ENCODE measurements around the gene NUP210L. TPM values are rescaled to one million over a fixed set of nuclear protein-coding genes. Genes with fewer than 3 reads are reported as not detected.

NUP210L gene
- total and polyA plus RNA-seq, 9 of the 15 experiments (the other 6 are each of a cell fraction or from before 2014, with no cell fraction given), result 0.01 to 0.04 TPM; not detected in 7

GRCh38 chr1:154157520-154158306, 2.8 kb upstream of the NUP210L start (continued):
- TF ChIP-seq RAD21 (CRISPR knock-in tag; conservative IDR thresholded peaks at IDR 0.05 in 1 of 2, IDR thresholded peaks at IDR 0.05 in 1 of 2) (peak in 1 of 2 experiments; percentile 30; a peak in 2 of 4 replicates), HDAC6 (IDR thresholded peaks at IDR 0.05; ENCODE audit: low read depth, low read length) (no peak), TAF15 (IDR thresholded peaks at IDR 0.05; ENCODE audit: low read depth, low read length) (no peak), NELFE (IDR thresholded peaks at IDR 0.05; ENCODE audit: insufficient read depth, insufficient read length) (no peak), RBM17 (IDR thresholded peaks at IDR 0.05; ENCODE audit: borderline replicate concordance, low read depth, low read length) (no peak), ZNF764 (CRISPR knock-in tag; IDR thresholded peaks at IDR 0.05; ENCODE audit: low read depth) (no peak), BCOR (IDR thresholded peaks at IDR 0.05) (no peak; the same call in none of the 2 replicates), MBD2 (IDR thresholded peaks at IDR 0.05; ENCODE audit: borderline replicate concordance, low read depth) (0 out of 2 replicates have a peak, but pooled peaks have one; percentile 63), NCOA2 (IDR thresholded peaks at IDR 0.05; ENCODE audit: partially characterized antibody in 2 of 2) (no peak), ZBED1 (IDR thresholded peaks at IDR 0.05) (peak; percentile 26; the same call in 1 of the 2 replicates), CTCF (IDR thresholded peaks at IDR 0.05 in 2 of 3, conservative IDR thresholded peaks at IDR 0.05 in 1 of 3; ENCODE audit: insufficient read depth in 2 of 3, low read depth in 1 of 3, low read length in 3 of 3) (no peak), ATF7 (IDR thresholded peaks at IDR 0.05) (peak; percentile 97), SAP30 (IDR thresholded peaks at IDR 0.05; ENCODE audit: borderline replicate concordance, insufficient read depth, low read depth, low read length, poor library complexity, severe bottlenecking) (no peak), RFX7 (CRISPR knock-in tag; IDR thresholded peaks at IDR 0.05) (no peak)
- TF ChIP-seq, protein P1, sequence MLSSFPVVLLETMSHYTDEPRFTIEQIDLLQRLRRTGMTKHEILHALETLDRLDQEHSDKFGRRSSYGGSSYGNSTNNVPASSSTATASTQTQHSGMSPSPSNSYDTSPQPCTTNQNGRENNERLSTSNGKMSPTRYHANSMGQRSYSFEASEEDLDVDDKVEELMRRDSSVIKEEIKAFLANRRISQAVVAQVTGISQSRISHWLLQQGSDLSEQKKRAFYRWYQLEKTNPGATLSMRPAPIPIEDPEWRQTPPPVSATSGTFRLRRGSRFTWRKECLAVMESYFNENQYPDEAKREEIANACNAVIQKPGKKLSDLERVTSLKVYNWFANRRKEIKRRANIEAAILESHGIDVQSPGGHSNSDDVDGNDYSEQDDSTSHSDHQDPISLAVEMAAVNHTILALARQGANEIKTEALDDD (IDR thresholded peaks at IDR 0.05), result peak; percentile 93
- TF ChIP-seq, protein P2, sequence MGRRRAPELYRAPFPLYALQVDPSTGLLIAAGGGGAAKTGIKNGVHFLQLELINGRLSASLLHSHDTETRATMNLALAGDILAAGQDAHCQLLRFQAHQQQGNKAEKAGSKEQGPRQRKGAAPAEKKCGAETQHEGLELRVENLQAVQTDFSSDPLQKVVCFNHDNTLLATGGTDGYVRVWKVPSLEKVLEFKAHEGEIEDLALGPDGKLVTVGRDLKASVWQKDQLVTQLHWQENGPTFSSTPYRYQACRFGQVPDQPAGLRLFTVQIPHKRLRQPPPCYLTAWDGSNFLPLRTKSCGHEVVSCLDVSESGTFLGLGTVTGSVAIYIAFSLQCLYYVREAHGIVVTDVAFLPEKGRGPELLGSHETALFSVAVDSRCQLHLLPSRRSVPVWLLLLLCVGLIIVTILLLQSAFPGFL (CRISPR knock-in tag; IDR thresholded peaks at IDR 0.05), result no peak
- TF ChIP-seq, protein P3, sequence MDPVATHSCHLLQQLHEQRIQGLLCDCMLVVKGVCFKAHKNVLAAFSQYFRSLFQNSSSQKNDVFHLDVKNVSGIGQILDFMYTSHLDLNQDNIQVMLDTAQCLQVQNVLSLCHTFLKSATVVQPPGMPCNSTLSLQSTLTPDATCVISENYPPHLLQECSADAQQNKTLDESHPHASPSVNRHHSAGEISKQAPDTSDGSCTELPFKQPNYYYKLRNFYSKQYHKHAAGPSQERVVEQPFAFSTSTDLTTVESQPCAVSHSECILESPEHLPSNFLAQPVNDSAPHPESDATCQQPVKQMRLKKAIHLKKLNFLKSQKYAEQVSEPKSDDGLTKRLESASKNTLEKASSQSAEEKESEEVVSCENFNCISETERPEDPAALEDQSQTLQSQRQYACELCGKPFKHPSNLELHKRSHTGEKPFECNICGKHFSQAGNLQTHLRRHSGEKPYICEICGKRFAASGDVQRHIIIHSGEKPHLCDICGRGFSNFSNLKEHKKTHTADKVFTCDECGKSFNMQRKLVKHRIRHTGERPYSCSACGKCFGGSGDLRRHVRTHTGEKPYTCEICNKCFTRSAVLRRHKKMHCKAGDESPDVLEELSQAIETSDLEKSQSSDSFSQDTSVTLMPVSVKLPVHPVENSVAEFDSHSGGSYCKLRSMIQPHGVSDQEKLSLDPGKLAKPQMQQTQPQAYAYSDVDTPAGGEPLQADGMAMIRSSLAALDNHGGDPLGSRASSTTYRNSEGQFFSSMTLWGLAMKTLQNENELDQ (CRISPR knock-in tag; IDR thresholded peaks at IDR 0.05; ENCODE audit: borderline replicate concordance), result no peak

Measured in K562 (cell line).